Measurements from ENCODE around the gene NEDD8.

GRCh38 chr14:24178399-24179178 lies 53.6 kb downstream of the NEDD8 start:
- TF ChIP-seq CTCF (IDR thresholded peaks at IDR 0.05) (no peak), POLR2A (IDR thresholded peaks at IDR 0.05) (no peak)
